IMR-90 (cell line): Measurements from ENCODE around the gene ARSJ. TPM values are rescaled to one million over a fixed set of nuclear protein-coding genes. Genes with fewer than 3 reads are reported as not detected.

Experiments
- ATAC-seq: fragments of 200-7000 bp; cut with Tn5 transposase; 2 replicates; pipeline ENCODE4 v1.9.1; 2020; ENCODE audit warnings: low read depth, mild to moderate bottlenecking, moderate library complexity
- BruUV-seq: library from RNA; stranded (reverse); fragments of 400-500 nt; replicated peaks from 2 replicates; lab custom pipeline; 2021; lab: Mats Ljungman, UMichigan
- CTCF ChIA-PET: fragments of 300-600 bp; formaldehyde crosslinking; extraction: SDS; loops from one replicate; lab custom pipeline; 2021; ENCODE audit warnings: antibody characterized with exemption; lab: Yijun Ruan, JAX
- POLR2A ChIA-PET: fragments of 300-600 bp; sonication (Branson Sonifier 250); formaldehyde crosslinking; loops from one replicate; lab custom pipeline; 2022; ENCODE audit warnings: antibody characterized with exemption; ENCODE audit not compliant: unreplicated experiment; lab: Charles Lee
- DNase-seq: peaks from one replicate; pipeline ENCODE4 v3.0.0; 2013
- H2AFZ ChIP-seq: replicated peaks from 2 replicates; pipeline ENCODE3; 2013; ENCODE audit warnings: low read length, mild to moderate bottlenecking; ENCODE audit not compliant: poor library complexity
- H2AK5ac ChIP-seq: 2 replicates; pipeline ENCODE4 v1.6.1; 2013; ENCODE audit warnings: low read depth, low read length, inconsistent platforms
- H2AK9ac ChIP-seq: replicated peaks from 2 replicates; pipeline ENCODE3; 2013; ENCODE audit warnings: mild to moderate bottlenecking, low read depth, low read length, moderate library complexity; ENCODE audit not compliant: poor library complexity
- H2BK120ac ChIP-seq: 2 replicates; pipeline ENCODE4 v1.6.1; 2013; ENCODE audit warnings: low read depth, low read length, inconsistent platforms
- H2BK15ac ChIP-seq: 3 replicates; pipeline ENCODE4 v1.6.1; 2013; ENCODE audit warnings: low read depth, low read length, inconsistent platforms
- H2BK20ac ChIP-seq: 2 replicates; pipeline ENCODE4 v1.6.1; 2013; ENCODE audit warnings: low read depth, mild to moderate bottlenecking, inconsistent platforms, low read length, moderate library complexity
- H2BK5ac ChIP-seq: 2 replicates; pipeline ENCODE4 v1.6.1; 2013; ENCODE audit warnings: mild to moderate bottlenecking, low read depth, low read length, inconsistent platforms; ENCODE audit not compliant: poor library complexity, severe bottlenecking
- H3K14ac ChIP-seq: replicated peaks from 2 replicates; pipeline ENCODE4 v1.6.1; 2013; ENCODE audit warnings: low read depth, low read length, inconsistent platforms
- H3K18ac ChIP-seq: 2 replicates; pipeline ENCODE4 v1.6.1; 2013; ENCODE audit warnings: low read depth, low read length, control low read depth
- H3K23ac ChIP-seq: 2 replicates; pipeline ENCODE4 v1.6.1; 2013; ENCODE audit warnings: low read depth, low read length, inconsistent platforms
- H3K27ac ChIP-seq: 2 replicates; pipeline ENCODE4 v1.5.1; 2013; ENCODE audit warnings: mild to moderate bottlenecking, control low read depth, low read length; ENCODE audit not compliant: insufficient read depth
- H3K27me3 ChIP-seq: 2 replicates; pipeline ENCODE4 v1.6.1; 2013; ENCODE audit warnings: low read length; ENCODE audit not compliant: control insufficient read depth, insufficient read depth
- H3K36me3 ChIP-seq: 2 replicates; pipeline ENCODE4 v1.6.1; 2013; ENCODE audit warnings: low read length, mixed read lengths; ENCODE audit not compliant: control insufficient read depth, insufficient read depth
- H3K4ac ChIP-seq: 2 replicates; pipeline ENCODE4 v1.6.1; 2013; ENCODE audit warnings: low read depth, low read length, inconsistent platforms
- H3K4me1 ChIP-seq: 2 replicates; pipeline ENCODE4 v1.6.1; 2013; ENCODE audit warnings: low read length, mixed read lengths; ENCODE audit not compliant: control insufficient read depth, insufficient read depth
- H3K4me2 ChIP-seq: 2 replicates; pipeline ENCODE4 v1.6.1; 2013; ENCODE audit warnings: low read depth, mild to moderate bottlenecking, control low read depth, low read length, moderate library complexity
- H3K4me3 ChIP-seq: 2 replicates; pipeline ENCODE4 v1.5.1; 2013; ENCODE audit warnings: low read depth, mild to moderate bottlenecking, control low read depth, low read length, moderate library complexity; ENCODE audit not compliant: insufficient read depth
- H3K56ac ChIP-seq: 2 replicates; pipeline ENCODE4 v1.6.1; 2013; ENCODE audit warnings: low read length, inconsistent platforms; ENCODE audit not compliant: insufficient read depth; ENCODE audit errors: extremely low read depth
- H3K79me1 ChIP-seq, 2 experiments: 2 replicates each; pipeline ENCODE4 v1.6.1; 2013; ENCODE audit warnings: low read length in 2 of 2, inconsistent platforms in 1 of 2, low read depth in 1 of 2
- H3K9ac ChIP-seq: 2 replicates; pipeline ENCODE4 v1.6.1; 2013; ENCODE audit warnings: low read depth, low read length, control low read depth
- H3K9me1 ChIP-seq: 2 replicates; pipeline ENCODE4 v1.6.1; 2013; ENCODE audit warnings: low read length, inconsistent platforms; ENCODE audit not compliant: insufficient read depth
- H3K9me3 ChIP-seq: 2 replicates; pipeline ENCODE4 v1.6.1; 2013; ENCODE audit warnings: low read length; ENCODE audit not compliant: control insufficient read depth, insufficient read depth
- H4K20me1 ChIP-seq: 2 replicates; pipeline ENCODE4 v1.6.1; 2013; ENCODE audit warnings: low read length, inconsistent platforms; ENCODE audit not compliant: insufficient read depth
- H4K5ac ChIP-seq: 2 replicates; pipeline ENCODE4 v1.6.1; 2013; ENCODE audit warnings: mild to moderate bottlenecking, low read depth, low read length, control low read depth
- H4K8ac ChIP-seq, 2 experiments: 2 replicates each; pipeline ENCODE4 v1.6.1; 2013; ENCODE audit warnings: low read depth in 2 of 2, low read length in 2 of 2, control low read depth in 1 of 2, inconsistent platforms in 1 of 2
- H4K91ac ChIP-seq: 2 replicates; pipeline ENCODE4 v1.6.1; 2013; ENCODE audit warnings: low read depth, low read length, inconsistent platforms; ENCODE audit not compliant: insufficient read depth
- BHLHE40 ChIP-seq: fragments of 150-350 bp; IDR thresholded peaks from 2 replicates; pipeline ENCODE4 v1.6.1; 2016; ENCODE audit warnings: mild to moderate bottlenecking, low read depth, low read length
- CEBPB ChIP-seq: IDR thresholded peaks from 2 replicates; pipeline ENCODE4 v1.6.1; 2012; ENCODE audit warnings: low read depth, low read length, improper control_type of control experiment
- CHD1 ChIP-seq: IDR thresholded peaks from 2 replicates; pipeline ENCODE4 v1.6.1; 2012; ENCODE audit warnings: low read depth, low read length, improper control_type of control experiment
- FOS ChIP-seq: fragments of 150-350 bp; IDR thresholded peaks from 2 replicates; pipeline ENCODE4 v1.6.1; 2016; ENCODE audit warnings: low read depth, low read length
- MAFK ChIP-seq: IDR thresholded peaks from 2 replicates; pipeline ENCODE4 v1.6.1; 2012; ENCODE audit warnings: low read depth, low read length, improper control_type of control experiment
- MAZ ChIP-seq: IDR thresholded peaks from 2 replicates; pipeline ENCODE4 v1.6.1; 2012; ENCODE audit warnings: low read depth, mild to moderate bottlenecking, low read length, improper control_type of control experiment, moderate library complexity, borderline replicate concordance
- MXI1 ChIP-seq: IDR thresholded peaks from 2 replicates; pipeline ENCODE4 v1.6.1; 2012; ENCODE audit warnings: low read depth, mild to moderate bottlenecking, low read length, moderate library complexity, borderline replicate concordance
- NFE2L2 ChIP-seq: fragments of 150-350 bp; IDR thresholded peaks from 2 replicates; pipeline ENCODE4 v1.6.1; 2016; ENCODE audit warnings: low read depth, mild to moderate bottlenecking, low read length
- POLR2A ChIP-seq: IDR thresholded peaks from 2 replicates; pipeline ENCODE4 v1.6.1; 2012; ENCODE audit warnings: mild to moderate bottlenecking, low read depth, low read length
- RAD21 ChIP-seq: IDR thresholded peaks from 2 replicates; pipeline ENCODE4 v1.6.1; 2012; ENCODE audit warnings: low read length, improper control_type of control experiment
- RCOR1 ChIP-seq: IDR thresholded peaks from 2 replicates; pipeline ENCODE4 v1.6.1; 2012; ENCODE audit warnings: mild to moderate bottlenecking, low read length, improper control_type of control experiment; ENCODE audit not compliant: insufficient replicate concordance
- RFX5 ChIP-seq: IDR thresholded peaks from 2 replicates; pipeline ENCODE4 v1.8.0; 2012; ENCODE audit warnings: low read depth, mild to moderate bottlenecking, low read length, moderate library complexity
- SMC3 ChIP-seq: fragments of 150-350 bp; IDR thresholded peaks from 2 replicates; pipeline ENCODE4 v1.6.1; 2016; ENCODE audit warnings: low read depth, mild to moderate bottlenecking, antibody characterized with exemption, low read length, moderate library complexity
- WGBS, 2 experiments: methylation state at CpG; one replicate each; pipeline versions ENCODE4 v1.1.5 to v1.1.7; 2013; ENCODE audit warnings: missing lambda C conversion rate in 2 of 2; ENCODE audit not compliant: insufficient read length in 1 of 2; ENCODE audit errors: extremely low coverage in 2 of 2; 5-methylcytosine and 5-hydroxymethylcytosine counted together
- dilution Hi-C: fragments of 300-500 bp; cut with HindIII; formaldehyde crosslinking; loops from one replicate; pipeline ENCODE4 v1.14.3; 2018; ENCODE audit warnings: low sequenced_read_pairs; ENCODE audit not compliant: unreplicated experiment
- in situ Hi-C: fragments of 300-500 bp; cut with MboI; formaldehyde crosslinking; loops from 3 replicates; pipeline ENCODE4 v1.14.3; 2019; ENCODE audit warnings: low sequenced_read_pairs, inconsistent platforms, mixed read lengths
- intact Hi-C: fragments of 100-400 bp; cut with micrococcal nuclease; formaldehyde crosslinking; loops from 2 replicates; pipeline ENCODE4 v1.10.0; 2022
- polyA plus RNA-seq, 3 experiments: library from polyadenylated mRNA; depleted of rRNA; stranded (reverse); fragments of >200 nt; gene quantifications; 2 replicates each; pipeline ENCODE4 v1.2.3, GENCODE V29; 2012; ENCODE audit warnings: low replicate concordance in 1 of 3
- total RNA-seq: library from RNA; depleted of rRNA; stranded (reverse); fragments of >200 nt; gene quantifications from 2 replicates; pipeline ENCODE4 v1.2.3, GENCODE V29; 2012
- TF ChIP-seq, protein P1 (sequence below): fragments of 150-350 bp; IDR thresholded peaks from 2 replicates; pipeline ENCODE4 v1.6.1; 2016; ENCODE audit warnings: low read depth, mild to moderate bottlenecking, low read length, moderate library complexity, borderline replicate concordance
- TF ChIP-seq, protein P2 (sequence below): fragments of 150-350 bp; IDR thresholded peaks from 2 replicates; pipeline ENCODE4 v1.6.1; 2017; ENCODE audit warnings: mild to moderate bottlenecking, antibody characterized with exemption, low read length, low read depth

The ARSJ gene
- total and polyA plus RNA-seq, 2 of the 4 experiments (the other 2 are of a cell fraction) = 47.7 to 143 TPM

GRCh38 chr4:114027596-114027995, 48.1 kb upstream of the ARSJ start (continued):
- TF ChIP-seq RCOR1 = no peak

DNA sequence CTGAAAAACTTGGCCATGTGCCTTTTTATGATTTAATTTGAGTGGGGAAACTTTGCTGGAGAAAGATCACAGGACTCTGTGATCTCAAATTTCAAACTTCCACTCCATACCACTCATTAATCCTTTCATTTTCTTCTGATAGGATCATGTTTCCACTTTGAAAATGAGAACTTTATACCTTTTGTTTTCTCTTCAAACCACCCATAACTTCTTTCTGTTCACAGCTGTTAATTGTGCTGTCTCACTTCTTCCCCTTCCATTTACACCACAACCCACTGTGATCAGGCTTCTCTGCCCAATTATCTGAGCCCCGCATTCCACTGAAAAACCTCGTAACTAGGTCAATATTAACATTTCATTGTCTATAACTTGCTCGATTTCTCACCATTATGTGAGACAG, 47.0 kb upstream of the ARSJ start:
- Histone ChIP-seq H3K23ac (no peak overlapping the region), H3K4ac (no peak overlapping the region), H3K14ac (no peak overlapping the region), H2BK5ac (no peak overlapping the region), H4K8ac (no peak overlapping the region), H4K5ac (no peak overlapping the region), H3K79me1 (no peaks in the 10 kb centered on the region), H2BK120ac (no peak overlapping the region), H3K36me3 (no peaks in the 10 kb centered on the region), H3K4me1 (no peaks in the 10 kb centered on the region), H3K4me3 (no peak overlapping the region), H3K9me1 (no peaks in the 10 kb centered on the region), H3K4me2 (no peak overlapping the region), H4K91ac (no peak overlapping the region), H2BK20ac (no peak overlapping the region), H3K9me3 (no peaks in the 10 kb centered on the region), H3K18ac (no peak overlapping the region), H3K27me3 (no peaks in the 10 kb centered on the region), H3K56ac (no peak overlapping the region), H2AK5ac (no peak overlapping the region), H2AFZ (no peak overlapping the region), H3K9ac (no peak overlapping the region), H3K27ac (no peak overlapping the region), H4K20me1 (no peaks in the 10 kb centered on the region), H2BK15ac (peak overlapping the region; percentile 65; the same call in 1 of the 3 replicates), H2AK9ac (no peak overlapping the region)
- ChIA-PET CTCF (no interaction called here), POLR2A (no interaction called here)
- BruUV-seq = no TSS peak
- dilution Hi-C loops (no loop called here), in situ Hi-C loops (no loop called here), intact Hi-C loops (no loop called here)
- no CpG with 5 or more reads among the region's 3 CpGs for WGBS, 2 experiments
- DNase-seq (no peak), ATAC-seq (no peak)
- TF ChIP-seq BHLHE40 (no peak), FOS (no peak), RAD21 (no peak), CEBPB (no peak), MXI1 (no peak), RCOR1 (no peak), POLR2A (no peak), NFE2L2 (no peak), MAFK (no peak), SMC3 (no peak), MAZ (no peak), CHD1 (no peak), RFX5 (no peak)
- TF ChIP-seq, protein P1, sequence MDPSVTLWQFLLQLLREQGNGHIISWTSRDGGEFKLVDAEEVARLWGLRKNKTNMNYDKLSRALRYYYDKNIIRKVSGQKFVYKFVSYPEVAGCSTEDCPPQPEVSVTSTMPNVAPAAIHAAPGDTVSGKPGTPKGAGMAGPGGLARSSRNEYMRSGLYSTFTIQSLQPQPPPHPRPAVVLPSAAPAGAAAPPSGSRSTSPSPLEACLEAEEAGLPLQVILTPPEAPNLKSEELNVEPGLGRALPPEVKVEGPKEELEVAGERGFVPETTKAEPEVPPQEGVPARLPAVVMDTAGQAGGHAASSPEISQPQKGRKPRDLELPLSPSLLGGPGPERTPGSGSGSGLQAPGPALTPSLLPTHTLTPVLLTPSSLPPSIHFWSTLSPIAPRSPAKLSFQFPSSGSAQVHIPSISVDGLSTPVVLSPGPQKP = no peak
- TF ChIP-seq, protein P2, sequence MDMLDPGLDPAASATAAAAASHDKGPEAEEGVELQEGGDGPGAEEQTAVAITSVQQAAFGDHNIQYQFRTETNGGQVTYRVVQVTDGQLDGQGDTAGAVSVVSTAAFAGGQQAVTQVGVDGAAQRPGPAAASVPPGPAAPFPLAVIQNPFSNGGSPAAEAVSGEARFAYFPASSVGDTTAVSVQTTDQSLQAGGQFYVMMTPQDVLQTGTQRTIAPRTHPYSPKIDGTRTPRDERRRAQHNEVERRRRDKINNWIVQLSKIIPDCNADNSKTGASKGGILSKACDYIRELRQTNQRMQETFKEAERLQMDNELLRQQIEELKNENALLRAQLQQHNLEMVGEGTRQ = no peak
